Thymus (tissue), 11 donors: ENCODE data around the gene DDAH1. TPM values are rescaled to one million over a fixed set of nuclear protein-coding genes. Genes with fewer than 3 reads are reported as not detected.
"Not testable (repeated sequence)": the region's sequence is repeated elsewhere in the genome, so short reads cannot be mapped to it uniquely, and the experiment has no call there.

Experiments used
- DNase-seq, 9 donors: peaks; one replicate each; pipeline ENCODE4 v3.0.0-alpha.2; 2013; ENCODE audit warnings: low spot score in 9 of 9, low read depth in 6 of 9, missing footprints in 1 of 9
- H3K27ac ChIP-seq, 2 donors: one replicate each; pipeline ENCODE4 v1.5.1; 2013; ENCODE audit warnings: control low read depth in 1 of 2, low read depth in 1 of 2, low read length in 1 of 2, mild to moderate bottlenecking in 1 of 2, moderate library complexity in 1 of 2
- H3K27me3 ChIP-seq, 2 donors: one replicate each; pipeline ENCODE4 v1.5.1; 2013; ENCODE audit warnings: low read length in 1 of 2; ENCODE audit not compliant: control insufficient read depth in 2 of 2, insufficient read depth in 1 of 2
- H3K36me3 ChIP-seq, 2 donors: one replicate each; pipeline ENCODE4 v1.5.1; 2013; ENCODE audit warnings: low read length in 1 of 2, mild to moderate bottlenecking in 1 of 2, moderate library complexity in 1 of 2; ENCODE audit not compliant: control insufficient read depth in 2 of 2, insufficient read depth in 2 of 2
- H3K4me1 ChIP-seq, 2 donors: one replicate each; pipeline ENCODE4 v1.5.1; 2013; ENCODE audit warnings: low read length in 2 of 2; ENCODE audit not compliant: control insufficient read depth in 2 of 2, insufficient read depth in 2 of 2
- H3K4me3 ChIP-seq, 2 donors: one replicate each; pipeline ENCODE4 v1.5.1; 2013; ENCODE audit warnings: low read length in 2 of 2, control low read depth in 1 of 2, mild to moderate bottlenecking in 1 of 2
- H3K9me3 ChIP-seq, 2 donors: one replicate each; pipeline ENCODE4 v1.5.1; 2013; ENCODE audit warnings: low read length in 1 of 2, mild to moderate bottlenecking in 1 of 2; ENCODE audit not compliant: control insufficient read depth in 2 of 2, insufficient read depth in 1 of 2
- WGBS: extraction: QIAGEN DNeasy Blood & Tissue Kit; methylation state at CpG from one replicate; pipeline ENCODE4 v1.1.7; 2013; 5-methylcytosine and 5-hydroxymethylcytosine counted together
- polyA plus RNA-seq: library from polyadenylated mRNA; stranded (reverse); fragments of 200-250 nt; gene quantifications from one replicate; pipeline ENCODE4 v1.2.3, GENCODE V29; 2013
- total RNA-seq: library from RNA; stranded (reverse); fragments of 120-200 nt; gene quantifications from one replicate; pipeline ENCODE4 v1.2.4, GENCODE V29; 2013
- donor health status: healthy.

DDAH1 gene
- total and polyA plus RNA-seq, 2 donors: 0.99 to 2.4 TPM

GRCh38 chr1:85478366-85478765 is 13.4 kb upstream of the DDAH1 start:
- Histone ChIP-seq H3K4me3 (no peak overlapping the region), H3K27me3 (no peaks in the 10 kb centered on the region), H3K4me1 (no peaks in the 10 kb centered on the region), H3K27ac (no peak overlapping the region), H3K36me3 (no peaks in the 10 kb centered on the region), H3K9me3 (no peaks in the 10 kb centered on the region)
- WGBS: 88% methylated on average over 1 of the region's 1 CpG
- DNase-seq: no peak

- H3K4me1 ChIP-seq: no peaks in the 10 kb centered on the region
- H3K9me3 ChIP-seq: no peaks in the 10 kb centered on the region
- H3K27me3 ChIP-seq: no peaks in the 10 kb centered on the region
- no peak overlapping the region for H3K4me3 ChIP-seq
- no peak for DNase-seq
- 95% methylated on average over 3 of the region's 3 CpGs for WGBS
- H3K27ac ChIP-seq: no peak overlapping the region
- H3K36me3 ChIP-seq: no peaks in the 10 kb centered on the region
Measured at GRCh38 chr1:85475055-85475454, 10.1 kb upstream of the DDAH1 start.

DNA sequence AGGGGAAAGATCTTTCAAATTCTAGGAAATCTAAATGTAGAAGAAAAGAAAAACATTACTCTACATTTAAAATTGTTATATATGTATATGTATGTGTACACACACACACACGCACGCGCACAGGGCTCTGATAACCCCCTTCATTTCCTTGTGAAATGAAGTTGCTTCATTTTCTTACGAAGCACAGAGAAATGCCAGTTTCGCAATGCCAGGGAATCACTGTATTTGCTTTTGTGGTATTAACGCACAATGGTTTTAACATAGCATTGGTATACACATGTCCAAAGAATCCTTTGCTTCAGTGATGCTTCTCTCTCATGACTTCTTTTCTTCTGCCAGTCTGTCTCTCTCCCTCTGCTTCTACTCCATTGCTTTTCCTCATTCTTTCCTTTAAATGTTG is 8.4 kb upstream of the DDAH1 start:
- Histone ChIP-seq H3K4me3 (no peak overlapping the region), H3K9me3 (no peaks in the 10 kb centered on the region), H3K27me3 (no peaks in the 10 kb centered on the region), H3K36me3 (no peaks in the 10 kb centered on the region), H3K27ac (no peak overlapping the region), H3K4me1 (no peaks in the 10 kb centered on the region)
- no peak for DNase-seq
- WGBS: 82% methylated on average over 6 of the region's 6 CpGs

GRCh38 chr1:85471558-85471957 is 6.6 kb upstream of the DDAH1 start:
- no peak overlapping the region for H3K4me3 ChIP-seq
- H3K27ac ChIP-seq: no peak overlapping the region
- H3K36me3 ChIP-seq: no peaks in the 10 kb centered on the region
- no peaks in the 10 kb centered on the region for H3K27me3 ChIP-seq
- no peaks in the 10 kb centered on the region for H3K9me3 ChIP-seq
- no peak for DNase-seq
- no peaks in the 10 kb centered on the region for H3K4me1 ChIP-seq
- WGBS: 83% methylated on average over 1 of the region's 1 CpG

GRCh38 chr1:85470130-85470529 is 5.2 kb upstream of the DDAH1 start:
- H3K27ac ChIP-seq, H3K36me3 ChIP-seq, H3K4me3 ChIP-seq, H3K9me3 ChIP-seq, DNase-seq, H3K4me1 ChIP-seq: not testable (repeated sequence)
- WGBS: 94% methylated on average over 2 of the region's 2 CpGs
- peaks cover 9 to 14% of the 10 kb centered on the region in 2 donors for H3K27me3 ChIP-seq

DNA sequence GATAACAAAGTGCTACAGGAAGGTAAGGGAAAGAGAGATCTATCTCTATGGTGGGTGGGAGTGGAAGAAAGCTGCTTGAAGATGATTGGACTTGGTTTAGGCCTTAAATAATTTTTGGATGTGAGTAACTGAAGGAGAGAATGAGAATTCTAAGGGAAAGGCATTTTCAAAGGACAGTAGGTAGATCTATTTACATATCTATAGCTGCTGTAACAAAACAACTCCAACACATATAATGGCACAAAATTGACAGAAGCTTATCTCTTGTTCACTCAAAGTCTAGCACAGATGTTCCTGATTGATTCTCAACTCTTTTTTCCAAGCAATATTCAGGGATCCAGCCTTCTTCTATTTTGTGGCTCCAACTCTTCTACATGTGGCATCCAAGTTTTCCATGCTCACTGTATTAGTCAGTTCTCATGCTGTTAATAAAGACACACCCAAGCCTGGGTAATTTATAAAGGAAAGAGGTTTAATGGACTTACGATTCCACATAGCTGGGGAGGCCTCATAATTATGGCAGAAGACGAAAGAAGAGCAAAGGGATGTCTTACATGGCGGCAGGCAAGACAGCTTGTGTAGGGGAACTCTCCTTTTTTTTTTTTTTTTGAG is 3.1 kb upstream of the DDAH1 start:
- H3K36me3 ChIP-seq: no peaks in the 10 kb centered on the region
- H3K27ac ChIP-seq: no peak overlapping the region
- peaks cover 26 to 33% of the 10 kb centered on the region in 2 donors for H3K27me3 ChIP-seq
- no peak overlapping the region for H3K4me3 ChIP-seq
- no peak for DNase-seq
- WGBS: 97% methylated on average over 3 of the region's 3 CpGs
- no peaks in the 10 kb centered on the region for H3K9me3 ChIP-seq
- peaks cover 5 to 6% of the 10 kb centered on the region in 2 donors for H3K4me1 ChIP-seq

DNA sequence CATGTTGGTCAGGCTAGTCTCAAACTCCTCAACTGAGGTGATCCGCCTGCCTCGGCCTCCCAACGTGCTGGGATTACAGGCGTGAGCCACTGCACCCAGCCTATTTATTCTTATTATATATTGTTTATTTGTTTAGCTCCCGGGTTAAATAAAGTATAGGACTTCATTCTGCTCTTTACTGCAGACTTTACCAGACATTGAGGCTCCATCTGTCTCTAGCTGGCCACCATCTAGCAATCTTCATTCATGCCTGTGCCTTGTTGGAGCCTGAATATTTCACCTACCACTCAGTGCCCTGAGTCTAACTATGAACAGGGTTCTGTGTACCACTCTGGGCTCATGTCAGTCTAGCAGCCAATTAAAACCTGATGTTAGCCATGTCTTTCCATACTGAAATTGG is 2.1 kb upstream of the DDAH1 start:
- no peaks in the 10 kb centered on the region for H3K36me3 ChIP-seq
- H3K27me3 ChIP-seq: peaks cover 26 to 41% of the 10 kb centered on the region in 2 donors
- H3K4me1 ChIP-seq: peaks cover 5 to 6% of the 10 kb centered on the region in 2 donors
- no peak overlapping the region for H3K4me3 ChIP-seq
- 97% methylated on average over 5 of the region's 5 CpGs for WGBS
- H3K27ac ChIP-seq: no peak overlapping the region
- no peaks in the 10 kb centered on the region for H3K9me3 ChIP-seq
- no peak for DNase-seq

DNA sequence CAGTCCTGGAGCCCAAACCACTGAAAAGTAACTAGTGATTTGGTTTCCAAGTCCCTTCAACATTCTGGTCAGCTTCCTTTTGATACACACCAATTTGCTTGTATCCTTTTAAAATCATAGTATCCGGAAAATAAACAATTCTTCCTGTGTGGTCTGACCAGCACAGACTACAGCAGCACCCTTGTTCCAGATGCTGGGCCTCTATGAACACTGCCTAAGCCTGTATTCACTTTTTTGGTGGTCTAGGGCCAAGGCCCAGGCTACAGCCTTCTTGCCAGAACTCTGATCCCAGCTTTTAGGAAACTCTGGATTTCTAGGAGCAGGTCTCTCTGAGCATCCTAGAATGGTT is 801 bp upstream of the DDAH1 start:
- 91% methylated on average over 1 of the region's 1 CpG for WGBS
- Histone ChIP-seq H3K9me3 (no peaks in the 10 kb centered on the region), H3K36me3 (no peaks in the 10 kb centered on the region), H3K27ac (no peak overlapping the region), H3K4me1 (peaks cover 5 to 6% of the 10 kb centered on the region in 2 donors), H3K27me3 (peaks cover 26 to 42% of the 10 kb centered on the region in 2 donors), H3K4me3 (no peak overlapping the region)
- DNase-seq: no peak

DNA sequence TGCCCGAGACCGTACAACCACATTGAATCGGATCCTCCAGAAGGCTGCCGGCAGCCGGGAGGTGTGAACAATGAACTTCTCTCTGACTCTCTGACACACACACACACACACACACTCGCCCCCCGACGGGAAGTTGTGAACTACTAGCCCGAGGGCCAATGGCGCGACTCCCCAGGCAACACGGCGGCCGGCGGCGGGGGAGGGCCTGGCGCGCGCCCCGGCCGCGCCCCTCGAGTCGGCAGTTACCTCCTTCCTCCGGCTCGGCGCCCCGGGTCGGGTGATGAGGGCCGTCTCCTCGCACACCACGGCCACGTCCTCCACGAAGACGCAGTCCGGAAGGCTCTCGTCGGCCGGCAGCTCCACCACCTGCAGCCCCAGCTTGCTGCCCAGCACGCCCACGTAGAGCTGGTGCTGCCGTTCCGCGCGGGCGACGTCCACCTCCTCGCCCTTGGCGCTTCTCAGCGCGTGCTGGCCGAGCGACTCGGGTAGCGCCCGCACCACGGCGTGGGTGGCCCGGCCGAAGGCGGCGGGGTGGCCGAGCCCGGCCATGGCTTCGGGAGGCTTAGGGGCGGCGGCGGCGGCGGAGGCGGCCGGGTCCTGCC is 361 bp downstream of the DDAH1 start:
- WGBS: 1% methylated on average over 72 of the region's 72 CpGs
- H3K9me3 ChIP-seq: no peaks in the 10 kb centered on the region
- peak in 4 of 9 donors; percentile 7 to 39 (median 14) for DNase-seq
- no peak overlapping the region for H3K27ac ChIP-seq
- H3K36me3 ChIP-seq: no peaks in the 10 kb centered on the region
- H3K4me1 ChIP-seq: peaks cover 5 to 6% of the 10 kb centered on the region in 2 donors
- H3K4me3 ChIP-seq: peak overlapping the region; percentile 26 to 51
- H3K27me3 ChIP-seq: peaks cover 26 to 42% of the 10 kb centered on the region in 2 donors
